Activated CD8-positive, alpha-beta memory T cell treated with anti-CD3 and anti-CD28 coated beads, Interleukin-2, amount 10 ng/mL, durations not matched to agents 7 days and 5 days (primary cell): ENCODE measurements around the gene ATF6. TPM values are rescaled to one million over a fixed set of nuclear protein-coding genes. Genes with fewer than 3 reads are reported as not detected.
"Not testable (repeated sequence)": the region's sequence is repeated elsewhere in the genome, so short reads cannot be mapped to it uniquely, and the experiment has no call there.

Source experiments
- ATAC-seq: fragments of 150-1000 bp; cut with Tn5 transposase; one replicate; pipeline ENCODE4 v1.10.0; 2021; ENCODE audit warnings: moderate library complexity
- CTCF ChIA-PET: fragments of 350-600 bp; sonication (Branson Sonifier 250); formaldehyde crosslinking; loops from one replicate; lab custom pipeline; 2021; ENCODE audit warnings: antibody characterized with exemption; lab: Charles Lee
- DNase-seq: peaks from one replicate; pipeline ENCODE4 v3.0.0-alpha.2; 2020
- H3K27ac Mint-ChIP-seq: one replicate; pipeline ENCODE4 v1.8.0; 2021; ENCODE audit warnings: mild to moderate bottlenecking, mixed read lengths
- H3K27me3 Mint-ChIP-seq: one replicate; pipeline ENCODE4 v1.8.0; 2021; ENCODE audit warnings: mixed read lengths
- H3K36me3 Mint-ChIP-seq: one replicate; pipeline ENCODE4 v1.8.0; 2021; ENCODE audit warnings: mild to moderate bottlenecking, mixed read lengths
- H3K4me1 Mint-ChIP-seq: one replicate; pipeline ENCODE4 v1.8.0; 2021; ENCODE audit warnings: mixed read lengths
- H3K4me3 Mint-ChIP-seq: one replicate; pipeline ENCODE4 v1.8.0; 2021; ENCODE audit warnings: mild to moderate bottlenecking, moderate library complexity, mixed read lengths
- H3K9me3 Mint-ChIP-seq: one replicate; pipeline ENCODE4 v1.8.0; 2022; ENCODE audit warnings: low read depth, mixed read lengths
- total RNA-seq, 2 experiments: library from RNA; stranded (reverse); gene quantifications; one replicate each; pipeline ENCODE4 v1.2.3, GENCODE V29; 2021

The ATF6 gene
- total RNA-seq, 2 experiments from 2014 or later = 16.8 to 21.3 TPM

GRCh38 chr1:161740921-161741320 is 25.2 kb upstream of the ATF6 start:
- Mint-ChIP-seq H3K36me3 (no peaks in the 10 kb centered on the region), H3K27me3 (peaks cover 8% of the 10 kb centered on the region), H3K27ac (no peak overlapping the region), H3K4me3 (no peak overlapping the region), H3K9me3 (no peaks in the 10 kb centered on the region), H3K4me1 (peaks cover 76% of the 10 kb centered on the region)
- ATAC-seq = no peak
- CTCF ChIA-PET = interaction anchor here (0.7 to 8.8 kb wide), 14 partner anchors 8 to 258 kb away, joined by 3 to 118 read pairs (median 5); partner anchors contain the start of gene DUSP12
- DNase-seq = no peak

GRCh38 chr1:161743231-161743630 is 22.9 kb upstream of the ATF6 start:
- DNase-seq (no peak), ATAC-seq (no peak)
- H3K9me3 Mint-ChIP-seq = no peaks in the 10 kb centered on the region
- H3K4me3 Mint-ChIP-seq = no peak overlapping the region
- no peak overlapping the region for H3K27ac Mint-ChIP-seq
- H3K27me3 Mint-ChIP-seq = peaks cover 16% of the 10 kb centered on the region
- no peaks in the 10 kb centered on the region for H3K36me3 Mint-ChIP-seq
- CTCF ChIA-PET = interaction anchor here (7.3 to 8.8 kb wide), 2 partner anchors 15 to 255 kb away, joined by 65 to 118 read pairs; no protein-coding TSS in a partner anchor
- H3K4me1 Mint-ChIP-seq = peaks cover 66% of the 10 kb centered on the region

GRCh38 chr1:161747801-161748200 is 18.3 kb upstream of the ATF6 start:
- peaks cover 11% of the 10 kb centered on the region for H3K36me3 Mint-ChIP-seq
- peaks cover 16% of the 10 kb centered on the region for H3K27me3 Mint-ChIP-seq
- no peak overlapping the region for H3K27ac Mint-ChIP-seq
- peaks cover 55% of the 10 kb centered on the region for H3K4me1 Mint-ChIP-seq
- DNase-seq (no peak), ATAC-seq (no peak)
- H3K4me3 Mint-ChIP-seq = no peak overlapping the region
- CTCF ChIA-PET = interaction anchor here (1.0 to 1.4 kb wide), 2 partner anchors 10 to 18 kb away, joined by 3 to 4 read pairs; no protein-coding TSS in a partner anchor
- H3K9me3 Mint-ChIP-seq = no peaks in the 10 kb centered on the region

GRCh38 chr1:161749509-161750407 is 16.4 kb upstream of the ATF6 start, which contains the start of gene DUSP12:
Gene DUSP12, plus strand, starts transcription at chr1:161749786. Its CDS starts 16 bp downstream, at chr1:161749802.
- Mint-ChIP-seq H3K9me3 (peaks cover 5% of the 10 kb centered on the region), H3K4me1 (peaks cover 47% of the 10 kb centered on the region), H3K27me3 (peaks cover 16% of the 10 kb centered on the region), H3K36me3 (peaks cover 28% of the 10 kb centered on the region), H3K4me3 (peak within 1 kb of the TSS; percentile 99), H3K27ac (peak within 1 kb of the TSS; percentile 98)
- CTCF ChIA-PET = interaction anchor here (0.8 to 2.4 kb wide), 13 partner anchors 9 to 310 kb away, joined by 3 to 15 read pairs (median 4); no protein-coding TSS in a partner anchor
- DNase-seq (peak; percentile 95), ATAC-seq (peak; percentile 96)

GRCh38 chr1:161763522-161764098 is 2.5 kb upstream of the ATF6 start:
- DNase-seq = peak; percentile 63
- CTCF ChIA-PET = interaction anchor here (1.0 to 2.6 kb wide), 5 partner anchors 10 to 280 kb away, joined by 3 to 10 read pairs (median 3); partner anchors contain the start of gene DUSP12
- Mint-ChIP-seq H3K27ac (peak overlapping the region; percentile 58), H3K4me3 (peak overlapping the region; percentile 57), H3K36me3 (peaks cover 5% of the 10 kb centered on the region), H3K9me3 (no peaks in the 10 kb centered on the region), H3K27me3 (no peaks in the 10 kb centered on the region), H3K4me1 (peaks cover 43% of the 10 kb centered on the region)
- ATAC-seq = peak; percentile 57

- Mint-ChIP-seq H3K36me3 (peaks cover 2% of the 10 kb centered on the region), H3K27me3 (no peaks in the 10 kb centered on the region), H3K4me1 (peaks cover 43% of the 10 kb centered on the region), H3K27ac (no peak overlapping the region), H3K9me3 (no peaks in the 10 kb centered on the region), H3K4me3 (no peak overlapping the region)
- ATAC-seq = no peak
- DNase-seq = no peak
- CTCF ChIA-PET = no interaction called here
These were observed 2.3 kb downstream of the ATF6 start for GRCh38 chr1:161768461-161768860.

GRCh38 chr1:161768986-161769672 is 3.0 kb downstream of the ATF6 start:
- ATAC-seq (no peak), DNase-seq (no peak)
- Mint-ChIP-seq H3K27me3 (no peaks in the 10 kb centered on the region), H3K9me3 (no peaks in the 10 kb centered on the region), H3K4me1 (peaks cover 40% of the 10 kb centered on the region), H3K4me3 (no peak overlapping the region), H3K27ac (no peak overlapping the region), H3K36me3 (peaks cover 3% of the 10 kb centered on the region)
- CTCF ChIA-PET = no interaction called here

GRCh38 chr1:161769673-161770045 is 3.5 kb downstream of the ATF6 start:
- H3K4me1 Mint-ChIP-seq = peaks cover 41% of the 10 kb centered on the region
- DNase-seq, ATAC-seq, H3K27ac Mint-ChIP-seq, H3K4me3 Mint-ChIP-seq, CTCF ChIA-PET, H3K9me3 Mint-ChIP-seq, H3K27me3 Mint-ChIP-seq, H3K36me3 Mint-ChIP-seq: not testable (repeated sequence)

- no peak overlapping the region for H3K27ac Mint-ChIP-seq
- H3K4me3 Mint-ChIP-seq = no peak overlapping the region
- H3K9me3 Mint-ChIP-seq = no peaks in the 10 kb centered on the region
- peaks cover 36% of the 10 kb centered on the region for H3K4me1 Mint-ChIP-seq
- CTCF ChIA-PET = no interaction called here
- DNase-seq (no peak), ATAC-seq (no peak)
- H3K36me3 Mint-ChIP-seq = peaks cover 3% of the 10 kb centered on the region
- no peaks in the 10 kb centered on the region for H3K27me3 Mint-ChIP-seq
These were observed 4.1 kb downstream of the ATF6 start for GRCh38 chr1:161770250-161770649.

- no peaks in the 10 kb centered on the region for H3K9me3 Mint-ChIP-seq
- ATAC-seq (no peak), DNase-seq (no peak)
- H3K4me1 Mint-ChIP-seq = peaks cover 33% of the 10 kb centered on the region
- H3K4me3 Mint-ChIP-seq = no peak overlapping the region
- H3K27me3 Mint-ChIP-seq = no peaks in the 10 kb centered on the region
- H3K27ac Mint-ChIP-seq = no peak overlapping the region
- CTCF ChIA-PET = interaction anchor here (1.0 to 1.3 kb wide), 3 partner anchors 12 to 21 kb away, joined by 3 to 4 read pairs (median 4); no protein-coding TSS in a partner anchor
- H3K36me3 Mint-ChIP-seq = peaks cover 3% of the 10 kb centered on the region
These were observed 5.0 kb downstream of the ATF6 start for GRCh38 chr1:161771161-161771560.

- CTCF ChIA-PET = interaction anchor here (0.6 to 1.4 kb wide), 7 partner anchors 10 to 265 kb away, joined by 3 to 6 read pairs (median 3); partner anchors contain the start of gene DUSP12
- ATAC-seq (no peak), DNase-seq (no peak)
- Mint-ChIP-seq H3K36me3 (peaks cover 3% of the 10 kb centered on the region), H3K9me3 (no peaks in the 10 kb centered on the region), H3K4me1 (peaks cover 28% of the 10 kb centered on the region), H3K4me3 (no peak overlapping the region), H3K27me3 (no peaks in the 10 kb centered on the region), H3K27ac (no peak overlapping the region)
These were observed 5.9 kb downstream of the ATF6 start for GRCh38 chr1:161771973-161772372.

GRCh38 chr1:161772397-161772796 is 6.3 kb downstream of the ATF6 start:
- H3K36me3 Mint-ChIP-seq = peaks cover 3% of the 10 kb centered on the region
- no peak overlapping the region for H3K4me3 Mint-ChIP-seq
- ATAC-seq = peak; percentile 37

More at GRCh38 chr1:161772397-161772796, 6.3 kb downstream of the ATF6 start:
- Mint-ChIP-seq H3K27me3 (no peaks in the 10 kb centered on the region), H3K27ac (no peak overlapping the region), H3K9me3 (no peaks in the 10 kb centered on the region), H3K4me1 (peaks cover 23% of the 10 kb centered on the region)
- DNase-seq = no peak
- CTCF ChIA-PET = interaction anchor here (0.6 to 1.4 kb wide), 7 partner anchors 10 to 265 kb away, joined by 3 to 6 read pairs (median 3); partner anchors contain the start of gene DUSP12
